ENCODE measurements around the gene XXYLT1. TPM values are rescaled to one million over a fixed set of nuclear protein-coding genes. Genes with fewer than 3 reads are reported as not detected.

Gene XXYLT1
- total RNA-seq, 1 donor from 2014 or later = 14.9 TPM

DNA sequence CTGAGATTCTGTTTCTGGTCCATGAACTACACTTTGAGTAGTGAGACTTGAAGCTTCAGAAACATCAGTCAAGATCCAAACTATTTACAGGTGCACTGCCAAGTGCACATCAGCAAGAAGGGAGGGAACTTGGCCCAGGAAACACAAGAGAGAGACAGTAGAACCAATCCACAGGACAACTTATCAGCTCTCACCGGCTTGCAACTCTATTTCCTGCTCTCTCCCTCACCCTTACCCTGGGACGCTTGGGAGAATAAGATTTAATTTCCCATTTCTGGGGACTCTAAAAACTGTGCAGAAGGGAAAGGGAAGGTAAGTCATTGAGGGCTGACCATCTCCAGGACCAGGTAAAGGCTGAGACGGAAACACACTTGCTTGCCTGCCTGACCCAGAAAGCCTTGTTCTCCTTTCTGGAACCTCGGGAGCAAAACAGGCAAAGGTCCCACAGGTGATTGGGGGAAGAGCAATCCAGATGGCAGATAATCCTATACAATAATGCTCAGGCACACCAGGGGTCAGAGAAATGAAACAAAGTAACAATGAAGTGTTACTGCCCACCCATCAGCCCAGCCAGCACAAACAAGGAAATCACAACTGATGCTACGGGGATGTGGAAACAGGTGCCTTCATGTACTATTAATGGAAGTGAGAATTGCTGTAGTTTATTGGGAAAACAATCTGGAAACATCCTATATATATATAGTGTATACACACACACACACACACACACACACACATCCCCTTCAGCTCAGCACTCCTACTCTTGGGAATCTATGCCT lies 154.4 kb downstream of the XXYLT1 start:
- Mint-ChIP-seq H3K9me3 (no peaks in the 10 kb centered on the region), H3K4me3 (no peak overlapping the region), H3K27me3 (ENCODE audit: insufficient read depth) (no peaks in the 10 kb centered on the region), H3K4me1 (ENCODE audit: low read depth) (no peaks in the 10 kb centered on the region), H3K36me3 (ENCODE audit: low read depth) (no peaks in the 10 kb centered on the region), H3K27ac (no peak overlapping the region)
- DNase-seq (ENCODE audit: low spot score) = no peak
- intact Hi-C loops (cut with micrococcal nuclease) = no loop called here

DNA sequence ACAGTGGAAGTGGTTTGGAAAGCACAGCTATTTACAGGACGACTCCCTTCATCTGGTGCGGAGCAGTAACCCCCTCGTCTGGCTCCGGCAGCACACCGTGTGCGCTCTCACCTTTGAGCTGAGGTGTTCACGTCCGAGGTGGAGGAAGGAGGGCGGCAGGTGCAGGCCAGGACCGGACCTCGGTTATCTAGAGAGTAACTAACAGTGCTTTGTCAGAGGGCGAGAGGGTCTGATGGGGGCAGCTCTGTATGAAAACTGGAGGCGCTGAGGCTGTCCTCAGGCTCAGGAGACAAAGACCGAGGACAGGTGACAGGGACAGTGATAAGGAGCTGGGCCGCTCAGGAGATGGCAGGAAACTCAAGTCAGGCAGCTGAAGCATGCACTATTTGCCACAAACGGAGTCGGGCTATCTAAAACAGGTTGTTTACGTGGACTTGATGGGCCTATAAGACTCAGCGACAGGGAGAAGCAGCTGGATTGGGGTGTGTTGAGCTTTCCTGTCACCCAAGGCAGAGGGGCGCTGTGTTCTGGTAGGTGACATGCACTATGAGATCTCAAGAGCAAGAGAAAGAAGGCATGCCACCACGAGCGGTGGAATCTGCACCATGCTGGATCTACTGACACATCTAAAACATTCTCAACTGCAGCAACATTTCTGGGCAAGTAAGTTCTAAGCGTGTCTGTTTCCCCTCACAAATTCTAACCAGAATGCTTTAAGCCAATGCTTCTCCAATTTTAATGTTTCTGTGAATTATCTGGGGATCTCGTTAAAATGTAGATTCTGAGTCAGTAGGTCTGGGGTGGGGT lies 155.2 kb downstream of the XXYLT1 start:
- Mint-ChIP-seq H3K27ac (no peak overlapping the region), H3K27me3 (ENCODE audit: insufficient read depth) (no peaks in the 10 kb centered on the region), H3K9me3 (no peaks in the 10 kb centered on the region), H3K4me3 (no peak overlapping the region), H3K36me3 (ENCODE audit: low read depth) (no peaks in the 10 kb centered on the region), H3K4me1 (ENCODE audit: low read depth) (no peaks in the 10 kb centered on the region)
- intact Hi-C loops (cut with micrococcal nuclease) = no loop called here
- no peak for DNase-seq (ENCODE audit: low spot score)

DNA sequence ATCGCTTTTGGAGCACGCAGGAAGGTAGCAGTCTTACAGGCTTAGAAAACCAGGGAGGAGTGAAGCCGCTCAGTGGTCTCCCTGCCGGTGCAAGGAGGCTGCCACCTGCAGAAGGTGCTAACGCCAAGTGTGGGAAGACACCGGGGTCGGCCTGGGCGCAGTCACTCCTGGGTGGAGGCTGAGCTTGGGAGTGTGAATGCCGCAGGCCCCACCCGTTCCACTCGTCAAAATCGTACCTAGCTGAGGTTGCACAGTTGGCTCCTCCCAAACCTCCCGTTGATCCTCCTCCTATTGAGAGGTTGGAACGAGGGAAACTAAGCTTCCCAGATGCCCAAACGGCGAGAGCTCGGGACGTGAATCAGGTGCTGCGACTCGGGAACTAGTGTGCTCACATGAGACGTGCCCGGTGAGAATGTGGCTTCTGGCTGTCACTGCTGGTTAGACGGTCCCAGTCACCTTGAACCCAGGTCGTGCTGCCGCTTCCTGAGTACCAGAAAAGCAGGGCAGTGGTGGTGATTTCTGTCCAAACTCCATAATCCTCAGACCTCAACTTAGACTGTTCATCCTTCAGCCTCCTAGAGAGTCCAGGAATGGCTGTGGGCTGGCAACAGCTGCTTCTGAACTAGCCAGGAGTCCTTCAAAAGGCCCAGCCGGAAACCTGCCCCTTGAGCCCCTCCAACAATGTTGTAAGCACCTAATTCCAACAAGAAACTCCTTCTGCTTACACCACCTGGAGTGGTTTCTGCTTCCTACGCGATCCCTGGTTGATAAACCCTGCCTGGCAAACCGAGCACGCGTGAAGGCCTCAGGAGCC lies 156.0 kb downstream of the XXYLT1 start:
- Mint-ChIP-seq H3K27ac (no peak overlapping the region), H3K27me3 (ENCODE audit: insufficient read depth) (no peaks in the 10 kb centered on the region), H3K36me3 (ENCODE audit: low read depth) (no peaks in the 10 kb centered on the region), H3K4me1 (ENCODE audit: low read depth) (no peaks in the 10 kb centered on the region), H3K9me3 (no peaks in the 10 kb centered on the region), H3K4me3 (no peak overlapping the region)
- intact Hi-C loops (cut with micrococcal nuclease) = no loop called here
- no peak for DNase-seq (ENCODE audit: low spot score)

DNA sequence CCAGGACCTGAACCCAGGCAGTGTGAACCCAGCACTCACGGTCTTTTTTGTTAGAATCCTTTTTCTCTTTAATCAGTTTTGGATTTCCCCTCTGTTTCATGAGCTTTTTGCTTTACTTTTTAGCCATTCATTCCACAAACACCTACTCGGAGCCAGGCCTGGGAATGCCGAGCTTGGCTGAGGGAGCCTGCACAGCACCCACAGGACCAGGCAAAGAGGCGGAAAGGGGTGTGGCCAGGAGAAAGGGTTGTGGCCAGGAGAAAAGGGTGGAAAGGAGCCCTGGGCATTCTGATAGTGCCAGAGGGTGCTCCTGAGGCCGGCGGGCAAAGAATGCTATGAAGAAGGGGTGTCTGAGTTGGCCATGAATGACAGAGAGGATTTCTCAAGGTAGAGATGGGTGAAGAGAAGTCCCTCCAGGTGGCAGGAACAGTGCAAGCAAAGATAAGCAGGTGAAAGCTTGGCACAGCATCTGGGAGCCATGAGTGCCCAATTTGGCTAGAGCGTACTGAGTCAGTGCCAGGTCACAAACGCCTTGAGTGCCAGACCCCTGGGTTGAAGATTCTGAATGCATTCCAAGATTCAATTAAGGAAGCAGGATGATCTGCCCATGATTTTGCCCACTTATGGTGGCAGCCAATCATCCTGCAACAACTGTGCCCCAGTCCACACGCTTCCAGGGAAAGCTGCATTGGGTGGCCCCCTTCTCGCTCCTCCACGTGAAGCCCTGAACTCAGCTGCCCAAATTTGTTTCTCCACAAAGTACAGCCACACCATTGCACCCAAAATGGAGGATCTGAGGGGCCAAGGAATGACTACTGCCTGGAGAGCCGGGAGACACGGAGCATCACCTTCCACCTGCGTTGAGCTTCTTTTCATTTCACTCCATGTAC lies 157.2 kb downstream of the XXYLT1 start:
- DNase-seq (ENCODE audit: low spot score) = no peak
- Mint-ChIP-seq H3K27me3 (ENCODE audit: insufficient read depth) (no peaks in the 10 kb centered on the region), H3K36me3 (ENCODE audit: low read depth) (no peaks in the 10 kb centered on the region), H3K27ac (no peak overlapping the region), H3K9me3 (no peaks in the 10 kb centered on the region), H3K4me1 (ENCODE audit: low read depth) (no peaks in the 10 kb centered on the region), H3K4me3 (no peak overlapping the region)
- intact Hi-C loops (cut with micrococcal nuclease) = no loop called here

DNA sequence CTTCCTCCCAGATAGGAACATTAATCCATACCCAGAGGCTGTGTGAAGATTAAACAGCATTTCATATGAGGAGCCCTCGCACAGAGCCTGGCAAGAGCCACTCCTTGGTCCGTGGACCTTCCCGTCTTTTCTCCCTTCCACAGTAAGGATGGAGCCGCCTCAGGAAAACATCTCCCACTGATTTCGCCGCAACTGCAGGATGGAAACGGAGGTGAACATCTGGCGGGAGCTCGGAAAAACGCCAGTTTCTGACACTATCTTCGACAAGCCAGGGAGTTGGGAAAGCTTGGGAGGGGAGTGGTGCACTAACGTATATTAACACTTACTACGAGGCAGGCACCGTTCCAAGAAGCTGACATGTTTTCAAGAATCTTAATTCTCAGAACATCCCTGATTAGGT lies 157.9 kb downstream of the XXYLT1 start:
- Mint-ChIP-seq H3K4me1 (ENCODE audit: low read depth) (no peaks in the 10 kb centered on the region), H3K9me3 (no peaks in the 10 kb centered on the region), H3K4me3 (no peak overlapping the region), H3K27ac (no peak overlapping the region), H3K27me3 (ENCODE audit: insufficient read depth) (no peaks in the 10 kb centered on the region), H3K36me3 (ENCODE audit: low read depth) (no peaks in the 10 kb centered on the region)
- no peak for DNase-seq (ENCODE audit: low spot score)
- intact Hi-C loops (cut with micrococcal nuclease) = no loop called here

DNA sequence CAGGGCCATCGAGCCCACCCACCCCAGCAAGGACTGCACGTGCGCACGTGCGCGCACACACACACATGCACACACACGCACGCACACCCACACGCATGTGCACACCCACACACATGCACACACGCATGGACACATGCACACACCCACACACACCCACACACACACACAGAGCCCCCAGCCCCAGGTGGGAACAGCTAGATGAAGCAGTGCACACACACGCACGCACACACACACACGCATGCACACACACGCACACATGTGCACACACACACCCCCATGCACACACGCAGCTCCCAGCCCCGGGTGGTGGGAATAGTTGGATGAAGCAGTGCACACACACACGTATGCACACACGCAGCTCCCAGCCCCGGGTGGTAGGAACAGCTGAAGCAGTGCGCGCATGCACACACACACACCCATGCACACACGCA lies 158.6 kb downstream of the XXYLT1 start:
- H3K9me3 Mint-ChIP-seq = no peaks in the 10 kb centered on the region
- no peaks in the 10 kb centered on the region for H3K27me3 Mint-ChIP-seq (ENCODE audit: insufficient read depth)
- intact Hi-C loops (cut with micrococcal nuclease) = no loop called here
- H3K27ac Mint-ChIP-seq = no peak overlapping the region
- H3K4me3 Mint-ChIP-seq = no peak overlapping the region
- DNase-seq (ENCODE audit: low spot score) = no peak
- H3K36me3 Mint-ChIP-seq (ENCODE audit: low read depth) = no peaks in the 10 kb centered on the region
- H3K4me1 Mint-ChIP-seq (ENCODE audit: low read depth) = no peaks in the 10 kb centered on the region

DNA sequence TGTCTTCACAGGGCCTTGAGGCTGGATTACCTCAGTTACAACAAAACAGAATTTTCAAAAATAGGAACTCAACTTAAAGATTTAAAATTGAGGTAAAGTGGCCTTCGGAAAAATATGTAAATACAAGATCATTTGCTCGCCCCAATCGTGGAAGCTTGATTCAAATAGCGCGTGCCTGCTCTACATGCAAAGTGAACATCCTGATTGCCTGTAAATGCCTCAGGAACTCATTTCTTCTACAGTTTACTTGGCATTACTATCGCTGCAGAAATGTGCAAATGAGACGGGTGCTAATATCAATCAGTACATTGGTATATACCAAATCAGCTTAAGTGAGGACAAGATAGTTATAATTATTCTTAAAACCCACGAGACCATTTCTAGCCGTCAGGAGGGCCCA lies 159.2 kb downstream of the XXYLT1 start:
- H3K4me1 Mint-ChIP-seq (ENCODE audit: low read depth) = no peaks in the 10 kb centered on the region
- no peaks in the 10 kb centered on the region for H3K36me3 Mint-ChIP-seq (ENCODE audit: low read depth)
- H3K9me3 Mint-ChIP-seq = no peaks in the 10 kb centered on the region
- no peak overlapping the region for H3K4me3 Mint-ChIP-seq
- DNase-seq (ENCODE audit: low spot score) = no peak
- intact Hi-C loops (cut with micrococcal nuclease) = no loop called here
- no peaks in the 10 kb centered on the region for H3K27me3 Mint-ChIP-seq (ENCODE audit: insufficient read depth)
- H3K27ac Mint-ChIP-seq = no peak overlapping the region

DNA sequence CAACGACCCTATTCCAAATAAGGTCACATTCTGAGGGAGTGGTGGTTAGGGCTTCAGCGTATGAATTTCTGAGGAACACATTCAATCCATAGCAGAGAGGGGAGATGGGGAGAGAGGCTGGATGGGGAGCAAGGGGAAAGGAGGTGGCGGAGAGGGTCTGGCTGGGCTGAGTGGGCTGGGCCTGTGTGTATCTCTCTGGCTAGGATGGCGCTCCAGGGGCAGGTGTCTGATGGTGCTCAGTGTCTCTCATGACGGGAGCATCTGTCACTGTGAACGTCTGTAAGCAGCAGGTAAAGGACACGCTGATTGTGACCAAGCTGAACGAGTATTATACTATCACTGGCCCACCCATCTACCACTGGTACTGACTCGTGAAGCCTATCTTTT lies 159.6 kb downstream of the XXYLT1 start:
- Mint-ChIP-seq H3K36me3 (ENCODE audit: low read depth) (no peaks in the 10 kb centered on the region), H3K4me3 (no peak overlapping the region), H3K9me3 (no peaks in the 10 kb centered on the region), H3K27ac (no peak overlapping the region), H3K27me3 (ENCODE audit: insufficient read depth) (no peaks in the 10 kb centered on the region), H3K4me1 (ENCODE audit: low read depth) (no peaks in the 10 kb centered on the region)
- no peak for DNase-seq (ENCODE audit: low spot score)
- intact Hi-C loops (cut with micrococcal nuclease) = no loop called here

DNA sequence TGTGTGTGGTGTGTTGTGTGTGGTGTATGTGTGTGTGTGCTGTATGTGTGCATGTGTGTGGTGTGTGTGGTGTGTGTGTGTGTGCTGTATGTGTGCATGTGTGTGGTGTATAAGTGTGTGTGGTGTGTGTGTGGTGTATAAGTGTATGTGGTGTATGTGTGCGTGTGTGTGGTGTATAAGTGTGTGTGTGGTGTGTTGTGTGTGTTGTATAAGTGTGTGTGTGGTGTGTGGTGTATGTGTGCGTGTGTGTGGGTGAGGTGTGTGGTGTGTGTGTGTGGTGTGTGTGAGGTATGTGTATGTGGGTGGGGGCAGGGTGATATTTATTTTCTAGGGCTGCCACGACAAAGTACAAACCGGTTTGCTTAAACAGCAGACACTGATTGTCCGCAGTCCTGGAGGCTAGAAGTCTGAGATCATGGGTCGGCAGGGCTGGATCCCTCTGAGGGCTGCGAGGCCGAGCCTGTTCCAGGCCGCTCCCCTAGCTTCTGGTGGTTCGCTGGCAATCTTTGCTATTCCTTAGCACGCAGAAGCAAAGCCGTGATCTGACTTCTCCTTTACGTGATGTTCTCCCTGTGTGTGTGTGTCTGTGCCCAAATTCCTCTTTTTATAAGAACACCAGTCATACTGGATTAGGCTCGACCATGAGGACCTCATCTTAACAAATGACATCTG lies 160.2 kb downstream of the XXYLT1 start:
- no peaks in the 10 kb centered on the region for H3K4me1 Mint-ChIP-seq (ENCODE audit: low read depth)
- no peak for DNase-seq (ENCODE audit: low spot score)
- intact Hi-C loops (cut with micrococcal nuclease) = no loop called here
- H3K36me3 Mint-ChIP-seq (ENCODE audit: low read depth) = no peaks in the 10 kb centered on the region
- no peak overlapping the region for H3K4me3 Mint-ChIP-seq
- H3K27me3 Mint-ChIP-seq (ENCODE audit: insufficient read depth) = no peaks in the 10 kb centered on the region
- H3K9me3 Mint-ChIP-seq = no peaks in the 10 kb centered on the region
- H3K27ac Mint-ChIP-seq = no peak overlapping the region

DNA sequence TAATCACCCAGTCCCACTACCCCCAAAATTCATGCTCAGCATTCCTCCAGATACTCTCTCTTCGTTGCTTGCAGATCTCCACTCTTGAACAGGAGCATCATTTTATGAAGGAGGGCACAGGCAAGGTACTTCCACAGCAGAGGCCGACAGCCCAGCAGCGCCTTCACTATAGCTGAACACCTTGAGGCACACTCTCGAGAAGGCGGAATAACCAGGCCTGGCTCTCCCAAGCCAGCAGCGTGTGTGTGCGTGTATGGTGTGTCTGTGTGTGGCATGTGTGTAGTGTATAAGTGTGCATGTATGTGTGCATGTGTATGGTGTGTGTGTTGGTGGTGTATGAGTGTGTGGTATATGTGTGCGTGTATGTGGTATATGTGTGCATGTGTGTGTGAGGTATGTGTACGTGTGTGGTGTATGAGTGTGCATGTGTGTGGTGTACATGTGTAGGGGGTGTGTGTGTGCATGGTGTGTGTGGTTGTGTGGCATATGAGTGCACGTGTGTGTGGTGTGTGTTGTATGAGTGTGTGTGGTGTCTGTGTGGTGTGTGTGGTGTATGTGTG lies 161.8 kb downstream of the XXYLT1 start:
- H3K36me3 Mint-ChIP-seq (ENCODE audit: low read depth) = no peaks in the 10 kb centered on the region
- H3K4me3 Mint-ChIP-seq = no peak overlapping the region
- no peak overlapping the region for H3K27ac Mint-ChIP-seq
- no peaks in the 10 kb centered on the region for H3K4me1 Mint-ChIP-seq (ENCODE audit: low read depth)
- intact Hi-C loops (cut with micrococcal nuclease) = loop anchor here (5.0 kb wide), 1 partner anchor 153 kb away; no protein-coding TSS in a partner anchor
- DNase-seq (ENCODE audit: low spot score) = no peak
- no peaks in the 10 kb centered on the region for H3K9me3 Mint-ChIP-seq
- H3K27me3 Mint-ChIP-seq (ENCODE audit: insufficient read depth) = no peaks in the 10 kb centered on the region

DNA sequence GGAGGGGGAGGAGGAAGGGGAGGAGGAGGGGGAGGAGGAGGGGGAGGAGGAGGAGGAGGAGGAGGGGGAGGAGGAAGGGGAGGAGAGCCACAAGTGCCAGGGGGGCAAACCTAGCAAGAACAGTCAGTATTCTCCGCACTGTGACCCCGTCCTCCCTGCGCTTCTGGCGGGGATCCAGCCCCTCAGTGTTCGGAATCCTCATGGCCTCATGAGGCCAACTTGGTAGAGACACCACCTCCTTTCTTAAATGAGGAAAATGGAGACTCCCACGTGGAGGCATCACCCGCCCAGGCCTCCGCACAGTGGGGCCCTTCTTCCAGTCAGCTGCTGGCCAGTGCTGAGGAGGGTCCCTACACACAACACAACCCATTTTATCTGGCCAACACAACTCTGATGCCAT lies 163.4 kb downstream of the XXYLT1 start:
- Mint-ChIP-seq H3K27ac (no peak overlapping the region), H3K4me1 (ENCODE audit: low read depth) (peaks cover 2% of the 10 kb centered on the region), H3K27me3 (ENCODE audit: insufficient read depth) (no peaks in the 10 kb centered on the region), H3K9me3 (no peaks in the 10 kb centered on the region), H3K4me3 (no peak overlapping the region), H3K36me3 (ENCODE audit: low read depth) (no peaks in the 10 kb centered on the region)
- no peak for DNase-seq (ENCODE audit: low spot score)
- intact Hi-C loops (cut with micrococcal nuclease) = loop anchor here (5.0 kb wide), 1 partner anchor 155 kb away; no protein-coding TSS in a partner anchor
